Superior temporal gyrus (tissue), 1 donor: Measurements from ENCODE around the gene LMX1B.

ENCODE experiments used
- DNase-seq: peaks from one replicate; pipeline ENCODE4 v3.0.0-alpha.2; 2016; ENCODE audit errors: extremely low spot score

Gene LMX1B

GRCh38 chr9:126617823-126618165 is 4.1 kb downstream of the LMX1B start:
- no peak for DNase-seq

GRCh38 chr9:126618190-126618584 is 4.5 kb downstream of the LMX1B start:
- no peak for DNase-seq

GRCh38 chr9:126618585-126619360 is 5.0 kb downstream of the LMX1B start:
- DNase-seq = no peak

- DNase-seq = no peak
Measured at GRCh38 chr9:126619361-126620135, 5.8 kb downstream of the LMX1B start.

GRCh38 chr9:126620478-126620877 is 6.8 kb downstream of the LMX1B start:
- DNase-seq = no peak

GRCh38 chr9:126621061-126621918 is 7.6 kb downstream of the LMX1B start:
- no peak for DNase-seq

- DNase-seq = no peak
Measured at GRCh38 chr9:126621919-126622735, 8.4 kb downstream of the LMX1B start.

- no peak for DNase-seq
Measured at GRCh38 chr9:126623314-126623666, 9.6 kb downstream of the LMX1B start.

GRCh38 chr9:126623667-126624478 is 10.1 kb downstream of the LMX1B start:
- DNase-seq = no peak

GRCh38 chr9:126624479-126624826 is 10.7 kb downstream of the LMX1B start:
- DNase-seq = no peak

- no peak for DNase-seq
Measured at GRCh38 chr9:126624912-126625311, 11.2 kb downstream of the LMX1B start.

- DNase-seq = no peak
Measured at GRCh38 chr9:126625329-126626126, 11.8 kb downstream of the LMX1B start.

GRCh38 chr9:126626127-126626925 is 12.6 kb downstream of the LMX1B start:
- DNase-seq = no peak

GRCh38 chr9:126626926-126627233 is 13.2 kb downstream of the LMX1B start:
- no peak for DNase-seq

- DNase-seq = no peak
Measured at GRCh38 chr9:126628146-126628545, 14.4 kb downstream of the LMX1B start.

- DNase-seq = no peak
Measured at GRCh38 chr9:126628969-126629674, 15.4 kb downstream of the LMX1B start.

- DNase-seq = no peak
Measured at GRCh38 chr9:126630458-126631237, 16.9 kb downstream of the LMX1B start.

- DNase-seq = no peak
Measured at GRCh38 chr9:126631254-126631653, 17.5 kb downstream of the LMX1B start.
